HepG2 (cell line): Measurements from ENCODE around the gene GRB10. TPM values are rescaled to one million over a fixed set of nuclear protein-coding genes. Genes with fewer than 3 reads are reported as not detected.

ENCODE experiments used
- CBFB ChIP-seq: sonication (generic); formaldehyde crosslinking; IDR thresholded peaks from 2 replicates; pipeline ENCODE4 v1.4.0; 2020; ENCODE audit warnings: missing genetic modification reagents
- CEBPB ChIP-seq: IDR thresholded peaks from 2 replicates; pipeline ENCODE4 v1.6.1; 2011; ENCODE audit warnings: low read depth, low read length, improper control_type of control experiment, borderline replicate concordance
- DNMT1 ChIP-seq: sonication (generic); formaldehyde crosslinking; IDR thresholded peaks from 2 replicates; pipeline ENCODE4 v1.5.1; 2020; ENCODE audit warnings: mild to moderate bottlenecking, missing genetic modification reagents
- DZIP1 ChIP-seq: sonication (generic); formaldehyde crosslinking; IDR thresholded peaks from 2 replicates; pipeline ENCODE4 v1.5.0; 2020; ENCODE audit warnings: mild to moderate bottlenecking, missing genetic modification reagents
- MAFF ChIP-seq: IDR thresholded peaks from 2 replicates; pipeline ENCODE4 v1.6.1; 2011; ENCODE audit warnings: low read depth, low read length, improper control_type of control experiment
- MAFK ChIP-seq, 2 experiments: IDR thresholded peaks in 1 of 2; conservative IDR thresholded peaks in 1 of 2; 2 replicates each; pipeline ENCODE4 v1.6.1; 2011; ENCODE audit warnings: improper control_type of control experiment in 2 of 2, low read length in 2 of 2
- MIXL1 ChIP-seq: IDR thresholded peaks from 2 replicates; pipeline ENCODE4 v1.6.1; 2016
- NFAT5 ChIP-seq: sonication (generic); formaldehyde crosslinking; IDR thresholded peaks from 2 replicates; pipeline ENCODE4 v1.4.0; 2020; ENCODE audit warnings: missing genetic modification reagents
- NFRKB ChIP-seq: fragments of 450-650 bp; IDR thresholded peaks from 2 replicates; pipeline ENCODE4 v1.6.1; 2017
- NR3C1 ChIP-seq: sonication (generic); formaldehyde crosslinking; IDR thresholded peaks from 2 replicates; pipeline ENCODE4 v1.4.0; 2020; ENCODE audit warnings: missing genetic modification reagents
- SMC3 ChIP-seq: IDR thresholded peaks from 2 replicates; pipeline ENCODE4 v1.6.1; 2011; ENCODE audit warnings: low read length, improper control_type of control experiment
- SOX6 ChIP-seq, 2 experiments: fragments of 450-650 bp in 1 of 2; sonication (generic) in 1 of 2; formaldehyde crosslinking in 1 of 2; IDR thresholded peaks; 2 replicates each; pipeline versions ENCODE4 v1.4.0 to v1.6.1; 2017 to 2020; ENCODE audit warnings: antibody characterized with exemption in 1 of 2, mild to moderate bottlenecking in 1 of 2, missing genetic modification reagents in 1 of 2
- ZBTB33 ChIP-seq: sonication (generic); formaldehyde crosslinking; IDR thresholded peaks from 2 replicates; pipeline ENCODE4 v1.4.0; 2020; ENCODE audit warnings: missing genetic modification reagents
- ZBTB44 ChIP-seq: sonication (generic); formaldehyde crosslinking; IDR thresholded peaks from 2 replicates; pipeline ENCODE4 v1.4.0; 2020; ENCODE audit warnings: missing genetic modification reagents
- ZNF160 ChIP-seq: sonication (generic); formaldehyde crosslinking; IDR thresholded peaks from 2 replicates; pipeline ENCODE4 v1.8.0; 2022; ENCODE audit warnings: mild to moderate bottlenecking, inconsistent platforms, missing genetic modification reagents
- ZNF616 ChIP-seq: sonication (generic); formaldehyde crosslinking; IDR thresholded peaks from 2 replicates; pipeline ENCODE4 v1.5.0; 2020; ENCODE audit warnings: low read depth, mild to moderate bottlenecking, missing genetic modification reagents
- polyA plus RNA-seq, 8 experiments: library from polyadenylated mRNA; depleted of rRNA in 3 of 8; stranded (reverse) in 7 of 8; unstranded in 1 of 8; fragments of >200 nt; fragmentation: Illumina TruSeq in 4 of 8; extraction: Trizol in 4 of 8; gene quantifications; 2 replicates each; pipeline versions ENCODE4 v1.2.1 to v1.2.3, GENCODE V29; 2011 to 2016; ENCODE audit warnings: low read depth in 4 of 8, missing spikeins in 1 of 8, mixed read lengths in 1 of 8; ENCODE audit not compliant: insufficient read depth in 1 of 8
- total RNA-seq, 5 experiments: library from RNA; depleted of rRNA; stranded (reverse); fragments of >200 nt; fragmentation: Illumina TruSeq; extraction: Trizol; gene quantifications; 2 replicates each; pipeline ENCODE4 v1.2.3, GENCODE V29; 2016; ENCODE audit warnings: low read depth in 1 of 5

GRB10 gene
- total and polyA plus RNA-seq, 2 of the 13 experiments (the other 11 are each of a cell fraction or from before 2014, with no cell fraction given), result 4.0 to 6.8 TPM

GRCh38 chr7:50628434-50629084 lies 154.1 kb downstream of the GRB10 start (continued):
- no peak for TF ChIP-seq NFAT5 (CRISPR knock-in tag)
- peak; percentile 40; the same call in 1 of the 2 replicates for TF ChIP-seq MAFF
- TF ChIP-seq DZIP1, result no peak
- TF ChIP-seq SOX6 (IDR thresholded peaks at IDR 0.05), result no peak
- TF ChIP-seq SOX6 (CRISPR knock-in tag; IDR thresholded peaks at IDR 0.05), result no peak
- no peak for TF ChIP-seq ZNF160 (CRISPR knock-in tag)
- no peak for TF ChIP-seq ZBTB44 (CRISPR knock-in tag)
- no peak for TF ChIP-seq ZBTB33 (CRISPR knock-in tag)
- no peak for TF ChIP-seq ZNF616
- TF ChIP-seq CEBPB, result no peak
- no peak for TF ChIP-seq MIXL1
- no peak for TF ChIP-seq NR3C1 (CRISPR knock-in tag)
- no peak for TF ChIP-seq CBFB (CRISPR knock-in tag)
- no peak for TF ChIP-seq DNMT1 (CRISPR knock-in tag)
- peak; percentile 51 to 71 for TF ChIP-seq MAFK (conservative IDR thresholded peaks at IDR 0.05 in 1 of 2, IDR thresholded peaks at IDR 0.05 in 1 of 2; ENCODE audit: low read length in 2 of 2)
- TF ChIP-seq SMC3, result peak; percentile 26; the same call in 1 of the 2 replicates
- no peak for TF ChIP-seq NFRKB
- TF ChIP-seq, all 625 proteins: peak for 7
